Stimulated activated CD4-positive, alpha-beta T cell treated with anti-CD3 and anti-CD28 coated beads, Interleukin-12 subunit alpha, Interleukin-12 subunit beta, amount 100 ng/mL, for 4 hours (primary cell): Measurements from ENCODE around the gene MSH4.
"Not testable (repeated sequence)": the region's sequence is repeated elsewhere in the genome, so short reads cannot be mapped to it uniquely, and the experiment has no call there.

Experiments
- DNase-seq: peaks from one replicate; pipeline ENCODE4 v3.0.0-alpha.2; 2020

The MSH4 gene

GRCh38 chr1:75797606-75798216 lies 1.0 kb downstream of the MSH4 start:
- DNase-seq = no peak

GRCh38 chr1:75801480-75801879 lies 4.8 kb downstream of the MSH4 start:
- not testable (repeated sequence) for DNase-seq

- no peak for DNase-seq
These were observed 12.2 kb downstream of the MSH4 start for GRCh38 chr1:75808921-75809320.

- DNase-seq = not testable (repeated sequence)
These were observed 13.4 kb downstream of the MSH4 start for GRCh38 chr1:75810113-75810512.

GRCh38 chr1:75811211-75811981 lies 14.7 kb downstream of the MSH4 start:
- DNase-seq = no peak

GRCh38 chr1:75812065-75812464 lies 15.4 kb downstream of the MSH4 start:
- DNase-seq = no peak

- not testable (repeated sequence) for DNase-seq
These were observed 26.9 kb downstream of the MSH4 start for GRCh38 chr1:75823596-75823995.

GRCh38 chr1:75836528-75837100 lies 39.9 kb downstream of the MSH4 start:
- DNase-seq = no peak

- DNase-seq = no peak
These were observed 41.4 kb downstream of the MSH4 start for GRCh38 chr1:75838079-75838478.

- no peak for DNase-seq
These were observed 44.7 kb downstream of the MSH4 start for GRCh38 chr1:75841421-75841820.

GRCh38 chr1:75845576-75845975 lies 48.9 kb downstream of the MSH4 start:
- DNase-seq = no peak

- DNase-seq = no peak
These were observed 58.3 kb downstream of the MSH4 start for GRCh38 chr1:75855010-75855409.

GRCh38 chr1:75855734-75856133 lies 59.1 kb downstream of the MSH4 start:
- DNase-seq = no peak

- no peak for DNase-seq
These were observed 65.1 kb downstream of the MSH4 start for GRCh38 chr1:75861831-75862230.

- no peak for DNase-seq
These were observed 74.3 kb downstream of the MSH4 start for GRCh38 chr1:75870951-75871350.

- no peak for DNase-seq
These were observed 83.3 kb downstream of the MSH4 start for GRCh38 chr1:75879985-75880384.

- DNase-seq = no peak
These were observed 87.8 kb downstream of the MSH4 start for GRCh38 chr1:75884437-75884836.

- no peak for DNase-seq
These were observed 104.7 kb downstream of the MSH4 start for GRCh38 chr1:75901371-75901770.

- no peak for DNase-seq
These were observed 112.1 kb downstream of the MSH4 start for GRCh38 chr1:75908717-75909152.

- DNase-seq = no peak
These were observed 120.2 kb downstream of the MSH4 start for GRCh38 chr1:75916834-75917233.

GRCh38 chr1:75922698-75923097 lies 126.0 kb downstream of the MSH4 start:
- DNase-seq = no peak

- no peak for DNase-seq
These were observed 135.6 kb downstream of the MSH4 start, which contains the start of gene ASB17 for GRCh38 chr1:75932304-75932703. TSS of gene ASB17 (minus strand) at chr1:75932404. CDS start at chr1:75932291, 113 bp downstream.

- no peak for DNase-seq
These were observed 140.4 kb downstream of the MSH4 start for GRCh38 chr1:75937034-75937433.

GRCh38 chr1:75943037-75943436 lies 146.4 kb downstream of the MSH4 start:
- not testable (repeated sequence) for DNase-seq
